ENCODE measurements around the gene MPZ. TPM values are rescaled to one million over a fixed set of nuclear protein-coding genes. Genes with fewer than 3 reads are reported as not detected.

The MPZ gene
- total RNA-seq, 1 donor from 2014 or later, result 2.3 TPM

DNA sequence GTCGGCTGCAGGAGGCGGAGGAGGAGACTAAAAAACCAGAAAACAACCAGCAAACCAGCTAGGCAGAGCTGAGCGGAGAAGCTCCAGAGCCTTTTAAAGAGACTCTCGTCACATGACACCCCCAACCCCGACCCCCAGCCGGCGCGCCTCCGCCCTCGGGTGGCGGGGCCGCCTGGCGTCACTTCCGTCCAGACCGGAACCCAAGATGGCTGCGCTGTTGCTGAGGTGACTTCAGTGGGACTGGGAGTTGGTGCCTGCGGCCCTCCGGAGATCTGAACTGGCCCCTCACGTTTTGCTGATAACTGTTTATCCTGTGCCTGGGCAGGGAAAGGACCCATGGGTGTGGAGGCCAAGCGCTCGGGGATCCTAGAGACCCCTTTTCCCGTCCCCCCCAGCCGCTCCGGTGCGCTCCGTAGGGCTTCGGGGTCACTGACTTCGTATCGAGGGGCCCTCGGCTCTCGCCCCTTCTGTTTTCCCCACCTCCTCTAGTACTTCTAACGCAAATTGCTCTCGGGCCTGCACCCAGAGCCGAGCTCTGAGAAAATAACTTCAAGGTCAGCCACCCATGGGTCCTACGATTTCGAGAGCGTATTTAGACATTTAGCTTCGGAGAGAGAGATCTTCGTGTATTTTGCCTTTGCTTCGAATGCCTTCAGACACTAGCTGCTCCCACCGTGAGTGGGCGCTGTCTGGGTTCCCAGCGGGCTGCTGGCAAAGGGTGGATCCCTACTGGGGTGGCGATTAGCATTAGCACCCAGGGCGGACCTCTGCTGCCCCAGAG lies 4.6 kb upstream of the MPZ start, which contains the start of gene SDHC:
TSS of gene SDHC (plus strand) at position 181 of the 781 bp plus-strand sequence. CDS start at position 206, 25 bp downstream.
- H3K4me2 ChIP-seq (ENCODE audit: low read length), result peak within 1 kb of the TSS; percentile 92
- peak within 1 kb of the TSS; percentile 98 for H2AFZ ChIP-seq (ENCODE audit: low read depth, low read length)
- Mint-ChIP-seq H3K36me3 (ENCODE audit: low read depth, unreplicated experiment) (no peaks in the 10 kb centered on the region), H3K27me3 (ENCODE audit: low read depth, unreplicated experiment) (no peaks in the 10 kb centered on the region), H3K4me1 (ENCODE audit: low read depth, unreplicated experiment) (peaks cover 15% of the 10 kb centered on the region), H3K9me3 (ENCODE audit: unreplicated experiment) (no peaks in the 10 kb centered on the region), H3K27ac (ENCODE audit: unreplicated experiment) (peak within 1 kb of the TSS; percentile 99), H3K4me3 (ENCODE audit: unreplicated experiment) (peak within 1 kb of the TSS; percentile 95)
- H3K4me1 ChIP-seq (ENCODE audit: insufficient read depth, low read length), result peaks cover 10% of the 10 kb centered on the region
- DNase-seq (ENCODE audit: low read depth) (peak; percentile 76), FAIRE-seq (no peak)
- peak within 1 kb of the TSS; percentile 95 for H3K27ac ChIP-seq (ENCODE audit: low read depth, low read length)
- peak within 1 kb of the TSS; percentile 91 for H3K4me3 ChIP-seq (ENCODE audit: insufficient read depth, low read depth, low read length)
- no peaks in the 10 kb centered on the region for H3K36me3 ChIP-seq (ENCODE audit: insufficient read depth, low read length)
- H3K9me3 ChIP-seq (ENCODE audit: insufficient read depth, low read depth, low read length), result no peaks in the 10 kb centered on the region
- TF ChIP-seq, protein P1, sequence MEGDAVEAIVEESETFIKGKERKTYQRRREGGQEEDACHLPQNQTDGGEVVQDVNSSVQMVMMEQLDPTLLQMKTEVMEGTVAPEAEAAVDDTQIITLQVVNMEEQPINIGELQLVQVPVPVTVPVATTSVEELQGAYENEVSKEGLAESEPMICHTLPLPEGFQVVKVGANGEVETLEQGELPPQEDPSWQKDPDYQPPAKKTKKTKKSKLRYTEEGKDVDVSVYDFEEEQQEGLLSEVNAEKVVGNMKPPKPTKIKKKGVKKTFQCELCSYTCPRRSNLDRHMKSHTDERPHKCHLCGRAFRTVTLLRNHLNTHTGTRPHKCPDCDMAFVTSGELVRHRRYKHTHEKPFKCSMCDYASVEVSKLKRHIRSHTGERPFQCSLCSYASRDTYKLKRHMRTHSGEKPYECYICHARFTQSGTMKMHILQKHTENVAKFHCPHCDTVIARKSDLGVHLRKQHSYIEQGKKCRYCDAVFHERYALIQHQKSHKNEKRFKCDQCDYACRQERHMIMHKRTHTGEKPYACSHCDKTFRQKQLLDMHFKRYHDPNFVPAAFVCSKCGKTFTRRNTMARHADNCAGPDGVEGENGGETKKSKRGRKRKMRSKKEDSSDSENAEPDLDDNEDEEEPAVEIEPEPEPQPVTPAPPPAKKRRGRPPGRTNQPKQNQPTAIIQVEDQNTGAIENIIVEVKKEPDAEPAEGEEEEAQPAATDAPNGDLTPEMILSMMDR (IDR thresholded peaks at IDR 0.05; ENCODE audit: insufficient read depth, low read depth, low read length), result peak; percentile 46
- TF ChIP-seq EZH2 (IDR thresholded peaks at IDR 0.05; ENCODE audit: insufficient read depth, low read length), result no peak
- peak within 1 kb of the TSS; percentile 99 for H3K9ac ChIP-seq (ENCODE audit: low read length)
- H4K20me1 ChIP-seq (ENCODE audit: insufficient read depth, low read length), result no peaks in the 10 kb centered on the region
- H3K27me3 ChIP-seq (ENCODE audit: insufficient read depth, low read length), result no peaks in the 10 kb centered on the region
- H3K79me2 ChIP-seq (ENCODE audit: insufficient read depth, low read length), result peaks cover 26% of the 10 kb centered on the region

DNA sequence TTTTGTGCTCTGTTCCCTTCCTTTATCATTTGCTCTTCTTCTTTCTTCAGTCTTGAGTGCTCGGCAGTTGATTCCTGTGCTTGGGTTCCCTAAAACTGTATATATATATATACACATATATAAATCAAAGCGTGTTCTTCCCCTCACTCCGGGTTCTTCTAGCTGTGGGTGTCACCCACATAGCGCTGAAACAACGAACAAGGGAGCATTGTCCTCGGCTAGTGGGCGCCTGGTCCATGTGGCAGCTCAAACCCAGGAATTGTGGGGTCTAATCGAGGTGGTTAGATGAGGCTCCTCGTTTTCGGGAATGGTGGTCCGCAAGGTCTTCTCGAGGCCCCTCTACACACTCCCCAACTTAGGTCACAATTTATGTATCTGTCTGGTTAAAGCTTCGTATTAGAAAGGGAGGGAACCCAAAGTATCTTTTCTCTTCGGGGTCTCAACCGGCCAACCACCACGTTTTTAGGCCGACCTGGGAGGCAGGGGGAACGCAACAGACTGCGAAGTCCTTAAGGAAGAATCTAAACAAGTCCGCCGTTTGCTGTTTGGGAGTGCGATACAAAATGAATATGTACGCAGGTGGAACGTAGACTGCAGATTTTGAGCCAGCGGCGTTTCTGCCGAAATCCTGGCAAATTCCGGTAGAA lies 3.9 kb upstream of the MPZ start:
- Mint-ChIP-seq H3K4me3 (ENCODE audit: unreplicated experiment) (peak overlapping the region; percentile 95), H3K4me1 (ENCODE audit: low read depth, unreplicated experiment) (peaks cover 17% of the 10 kb centered on the region), H3K27ac (ENCODE audit: unreplicated experiment) (peak overlapping the region; percentile 99), H3K36me3 (ENCODE audit: low read depth, unreplicated experiment) (no peaks in the 10 kb centered on the region), H3K27me3 (ENCODE audit: low read depth, unreplicated experiment) (no peaks in the 10 kb centered on the region), H3K9me3 (ENCODE audit: unreplicated experiment) (no peaks in the 10 kb centered on the region)
- no peaks in the 10 kb centered on the region for H4K20me1 ChIP-seq (ENCODE audit: insufficient read depth, low read length)
- peak overlapping the region; percentile 92 for H3K4me2 ChIP-seq (ENCODE audit: low read length)
- peaks cover 23% of the 10 kb centered on the region for H3K79me2 ChIP-seq (ENCODE audit: insufficient read depth, low read length)
- FAIRE-seq, result no peak
- peak overlapping the region; percentile 99 for H3K9ac ChIP-seq (ENCODE audit: low read length)
- H3K27me3 ChIP-seq (ENCODE audit: insufficient read depth, low read length), result no peaks in the 10 kb centered on the region
- H3K4me1 ChIP-seq (ENCODE audit: insufficient read depth, low read length), result peaks cover 10% of the 10 kb centered on the region
- no peak for DNase-seq (ENCODE audit: low read depth)
- TF ChIP-seq, protein P1 (IDR thresholded peaks at IDR 0.05; ENCODE audit: insufficient read depth, low read depth, low read length), result no peak
- no peak for TF ChIP-seq EZH2 (IDR thresholded peaks at IDR 0.05; ENCODE audit: insufficient read depth, low read length)
- H2AFZ ChIP-seq (ENCODE audit: low read depth, low read length), result peak overlapping the region; percentile 98
- peak overlapping the region; percentile 91 for H3K4me3 ChIP-seq (ENCODE audit: insufficient read depth, low read depth, low read length)
- H3K27ac ChIP-seq (ENCODE audit: low read depth, low read length), result peak overlapping the region; percentile 95
- H3K36me3 ChIP-seq (ENCODE audit: insufficient read depth, low read length), result no peaks in the 10 kb centered on the region
- no peaks in the 10 kb centered on the region for H3K9me3 ChIP-seq (ENCODE audit: insufficient read depth, low read depth, low read length)
